Fibroblast of pulmonary artery (primary cell): ENCODE results near the gene NACC1.

Experiments
- DNase-seq: peaks from one replicate; pipeline ENCODE4 v3.0.0-alpha.2; 2010; ENCODE audit warnings: low read depth
- H3K4me3 ChIP-seq: replicated peaks from 2 replicates; pipeline ENCODE4 v1.5.1; 2011; ENCODE audit warnings: low read depth, mild to moderate bottlenecking, control low read depth, low read length, moderate library complexity
- CTCF ChIP-seq: IDR thresholded peaks from 2 replicates; pipeline ENCODE4 v1.5.1; 2011; ENCODE audit warnings: mild to moderate bottlenecking, control low read depth, low read length, inconsistent platforms; ENCODE audit errors: missing control alignments

The NACC1 gene

GRCh38 chr19:13117772-13118423 lies at the start of gene NACC1:
Gene NACC1 (plus strand): TSS chr19:13118264. CDS start chr19:13135208, 16,944 bp downstream.
- H3K4me3 ChIP-seq, result peak within 1 kb of the TSS; percentile 96
- no peak for TF ChIP-seq CTCF
- DNase-seq, result peak; percentile 88

GRCh38 chr19:13069415-13070359 lies 48.4 kb upstream of the NACC1 start:
- DNase-seq, result no peak
- H3K4me3 ChIP-seq, result no peak overlapping the region
- no peak for TF ChIP-seq CTCF

GRCh38 chr19:13070425-13071140 lies 47.5 kb upstream of the NACC1 start:
- TF ChIP-seq CTCF, result no peak
- no peak for DNase-seq
- no peak overlapping the region for H3K4me3 ChIP-seq

GRCh38 chr19:13071444-13072187 lies 46.4 kb upstream of the NACC1 start:
- H3K4me3 ChIP-seq, result no peak overlapping the region
- DNase-seq, result no peak
- no peak for TF ChIP-seq CTCF

- TF ChIP-seq CTCF, result no peak
- no peak for DNase-seq
- no peak overlapping the region for H3K4me3 ChIP-seq
These were observed 45.7 kb upstream of the NACC1 start for GRCh38 chr19:13072188-13072908.

- no peak for TF ChIP-seq CTCF
- H3K4me3 ChIP-seq, result no peak overlapping the region
- no peak for DNase-seq
These were observed 44.8 kb upstream of the NACC1 start for GRCh38 chr19:13073263-13073662.
